Upper lobe of left lung (tissue), 4 donors: ENCODE results near the gene IP6K1.

Experiments
- EP300 ChIP-seq, 4 donors: sonication (generic); formaldehyde crosslinking; IDR thresholded peaks; one replicate each; pipeline ENCODE4 v1.5.1; 2017; ENCODE audit warnings: antibody characterized with exemption in 4 of 4, control low read depth in 2 of 4
- POLR2A ChIP-seq, 4 donors: fragments of 450-650 bp; IDR thresholded peaks; one replicate each; pipeline ENCODE4 v1.5.1; 2016 to 2017; ENCODE audit warnings: antibody characterized with exemption in 4 of 4, mild to moderate bottlenecking in 2 of 4
- POLR2AphosphoS5 ChIP-seq, 2 donors: sonication (generic); formaldehyde crosslinking; IDR thresholded peaks; one replicate each; pipeline ENCODE4 v1.5.1; 2017; ENCODE audit warnings: antibody characterized with exemption in 2 of 2
- TF ChIP-seq, protein P1 (sequence below), 6 experiments: fragments of 450-650 bp in 4 of 6; fragments of 200-600 bp in 2 of 6; sonication (generic) in 2 of 6; IDR thresholded peaks; one replicate each; pipeline ENCODE4 v1.5.1; 2016 to 2019; ENCODE audit warnings: antibody characterized with exemption in 6 of 6

- no peak for TF ChIP-seq POLR2A (IDR thresholded peaks at IDR 0.05)
- TF ChIP-seq, protein P1, sequence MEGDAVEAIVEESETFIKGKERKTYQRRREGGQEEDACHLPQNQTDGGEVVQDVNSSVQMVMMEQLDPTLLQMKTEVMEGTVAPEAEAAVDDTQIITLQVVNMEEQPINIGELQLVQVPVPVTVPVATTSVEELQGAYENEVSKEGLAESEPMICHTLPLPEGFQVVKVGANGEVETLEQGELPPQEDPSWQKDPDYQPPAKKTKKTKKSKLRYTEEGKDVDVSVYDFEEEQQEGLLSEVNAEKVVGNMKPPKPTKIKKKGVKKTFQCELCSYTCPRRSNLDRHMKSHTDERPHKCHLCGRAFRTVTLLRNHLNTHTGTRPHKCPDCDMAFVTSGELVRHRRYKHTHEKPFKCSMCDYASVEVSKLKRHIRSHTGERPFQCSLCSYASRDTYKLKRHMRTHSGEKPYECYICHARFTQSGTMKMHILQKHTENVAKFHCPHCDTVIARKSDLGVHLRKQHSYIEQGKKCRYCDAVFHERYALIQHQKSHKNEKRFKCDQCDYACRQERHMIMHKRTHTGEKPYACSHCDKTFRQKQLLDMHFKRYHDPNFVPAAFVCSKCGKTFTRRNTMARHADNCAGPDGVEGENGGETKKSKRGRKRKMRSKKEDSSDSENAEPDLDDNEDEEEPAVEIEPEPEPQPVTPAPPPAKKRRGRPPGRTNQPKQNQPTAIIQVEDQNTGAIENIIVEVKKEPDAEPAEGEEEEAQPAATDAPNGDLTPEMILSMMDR (IDR thresholded peaks at IDR 0.05) = no peak
- no peak for TF ChIP-seq POLR2AphosphoS5 (IDR thresholded peaks at IDR 0.05)
- no peak for TF ChIP-seq EP300 (IDR thresholded peaks at IDR 0.05)
These were observed 16.9 kb downstream of the IP6K1 start for GRCh38 chr3:49769286-49769915.
